ENCODE results near the gene GNG13.

GNG13 gene

DNA sequence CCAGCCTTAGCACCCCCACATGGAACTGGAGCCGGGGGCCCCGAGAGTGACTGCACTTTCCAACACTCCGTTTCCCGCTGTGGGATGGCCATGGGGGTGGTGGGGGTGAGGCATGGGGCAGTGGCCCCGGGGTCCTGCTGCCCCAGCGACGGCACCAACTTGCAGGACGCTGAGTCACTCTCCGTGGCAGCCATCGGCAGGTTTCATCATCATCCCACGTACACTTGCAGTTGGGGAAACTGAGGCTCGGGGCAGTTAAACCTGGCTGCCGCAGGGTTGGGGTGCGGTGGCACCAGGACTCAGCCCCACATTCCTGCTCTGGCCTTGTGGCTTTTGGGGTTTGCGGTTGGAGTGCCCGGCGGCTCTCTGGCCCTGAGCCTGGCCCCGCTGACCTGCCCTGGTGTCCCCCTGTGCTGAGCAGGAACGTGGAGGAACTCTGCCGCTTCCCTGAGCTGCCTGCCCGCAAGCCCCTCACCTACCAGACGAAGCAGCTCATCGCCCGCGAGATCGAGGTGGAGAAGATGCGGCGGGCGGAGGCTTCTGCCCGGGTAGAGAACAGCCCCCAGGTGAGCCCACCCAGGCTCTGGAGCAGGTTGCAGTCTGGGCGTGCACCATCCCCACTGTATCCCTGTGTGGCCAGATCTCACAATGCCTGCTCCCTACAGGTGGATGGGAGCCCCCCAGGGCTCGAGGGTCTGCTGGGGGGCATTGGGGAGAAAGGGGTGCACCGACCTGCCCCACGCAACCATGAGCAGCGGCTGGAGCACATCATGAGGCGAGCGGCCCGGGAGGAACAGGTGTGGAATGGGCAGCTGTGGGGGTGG is 4.0 kb downstream of the GNG13 start:
- DNase-seq, result no peak
- intact Hi-C loops (cut with DNase I), result no loop called here

GRCh38 chr16:795580-796229 is 4.8 kb downstream of the GNG13 start:
- intact Hi-C loops (cut with DNase I), result no loop called here
- no peak for DNase-seq

DNA sequence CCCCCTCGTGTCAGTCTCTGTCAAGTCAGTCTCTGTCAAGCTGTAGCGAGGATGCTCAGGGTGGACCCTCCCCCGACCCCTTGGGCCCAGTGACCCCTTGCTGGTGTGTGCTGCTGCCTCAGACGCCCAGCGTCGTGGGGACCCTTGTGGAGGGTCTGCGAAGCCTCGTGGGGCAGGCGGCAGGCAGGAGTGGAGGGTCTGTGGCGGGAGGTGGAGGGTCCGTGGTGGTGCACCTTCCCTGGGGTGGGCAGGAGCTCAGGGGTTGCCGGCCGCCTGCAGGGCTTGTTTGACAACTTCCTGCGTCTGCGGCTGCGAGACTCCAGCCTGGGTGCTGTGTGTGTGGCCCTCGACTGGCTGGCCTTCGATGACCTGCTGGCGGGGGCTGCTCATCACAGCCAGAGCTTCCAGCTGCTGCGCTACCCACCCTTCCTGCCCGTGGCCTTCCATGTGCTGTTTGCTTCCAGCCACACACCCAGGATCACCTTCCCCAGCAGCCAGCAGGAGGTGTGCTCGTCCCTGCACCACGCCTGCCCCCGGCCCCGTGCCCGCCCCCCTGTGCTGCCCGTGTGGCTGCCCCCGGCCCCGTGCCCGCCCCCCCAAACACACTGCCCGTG is 5.6 kb downstream of the GNG13 start:
- intact Hi-C loops (cut with DNase I), result no loop called here
- no peak for DNase-seq

DNA sequence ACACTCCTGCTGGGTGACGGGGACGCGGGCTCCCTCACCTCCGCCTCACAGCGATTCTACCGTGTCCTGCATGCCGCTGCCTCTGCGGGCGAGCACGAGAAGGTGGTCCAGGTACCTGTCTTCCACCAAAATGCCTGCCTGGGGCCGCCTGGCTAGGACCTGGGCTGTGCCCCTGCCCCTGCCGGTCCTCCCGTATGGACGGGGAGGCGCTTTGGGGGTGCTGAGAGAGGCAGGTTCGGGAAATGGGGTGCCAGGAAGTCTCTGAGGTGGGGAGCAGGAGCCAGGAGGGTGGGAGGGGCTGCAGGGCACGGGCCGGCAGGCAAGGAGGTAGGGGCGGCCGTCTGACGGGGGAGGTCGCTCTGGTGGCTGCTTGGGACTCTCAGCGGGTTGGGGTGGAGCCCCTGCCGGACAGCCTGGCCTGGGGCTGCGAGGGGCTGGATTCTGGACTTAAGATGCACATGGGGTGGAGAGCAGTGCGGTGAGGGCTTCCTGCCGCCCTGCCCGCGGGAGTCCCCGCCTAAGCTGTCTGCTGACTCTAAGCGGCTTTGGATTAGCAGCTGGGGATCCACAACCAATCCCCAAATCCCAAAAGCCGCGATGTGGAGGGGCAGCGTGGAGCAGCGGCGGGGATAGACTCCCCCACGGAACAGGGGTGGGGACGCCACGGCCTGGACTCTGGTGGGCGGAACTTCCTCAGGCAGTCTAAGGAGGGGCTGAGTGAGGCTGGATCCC is 6.3 kb downstream of the GNG13 start:
- intact Hi-C loops (cut with DNase I), result no loop called here
- no peak for DNase-seq

GRCh38 chr16:793414-793813 is 7.1 kb downstream of the GNG13 start:
- no peak for DNase-seq

GRCh38 chr16:792221-792995 is 8.1 kb downstream of the GNG13 start:
- no peak for DNase-seq
- intact Hi-C loops (cut with DNase I), result no loop called here

More at GRCh38 chr16:793414-793813, 7.1 kb downstream of the GNG13 start:
- intact Hi-C loops (cut with DNase I), result no loop called here

- intact Hi-C loops (cut with DNase I), result no loop called here
- no peak for DNase-seq
These were observed 9.4 kb downstream of the GNG13 start for GRCh38 chr16:791131-791530.

GRCh38 chr16:790086-790485 is 10.4 kb downstream of the GNG13 start:
- intact Hi-C loops (cut with DNase I), result no loop called here
- DNase-seq, result no peak

GRCh38 chr16:789191-789850 is 11.2 kb downstream of the GNG13 start:
- no peak for DNase-seq
- intact Hi-C loops (cut with DNase I), result no loop called here

- DNase-seq, result peak; percentile 80 to 99 (median 88)
These were observed 12.0 kb downstream of the GNG13 start, which contains the start of gene CHTF18 for GRCh38 chr16:788399-789126. Gene CHTF18, plus strand, starts transcription at chr16:788620. Its CDS starts 65 bp downstream, at chr16:788685.

GRCh38 chr16:787978-788398 is 12.5 kb downstream of the GNG13 start, which contains the start of gene RPUSD1:
Gene RPUSD1, minus strand, starts transcription at chr16:788381. Its CDS starts 644 bp downstream, at chr16:787737.
- intact Hi-C loops (cut with DNase I), result loop anchor here (1.0 to 2.0 kb wide), 3 partner anchors 19 to 77 kb away; partner anchors contain the start of gene CIAO3
- DNase-seq, result no peak

More at GRCh38 chr16:788399-789126, 12.0 kb downstream of the GNG13 start, which contains the start of gene CHTF18:
- intact Hi-C loops (cut with DNase I), result loop anchor here (1.0 kb wide), 1 partner anchor 19 kb away; no protein-coding TSS in a partner anchor

DNA sequence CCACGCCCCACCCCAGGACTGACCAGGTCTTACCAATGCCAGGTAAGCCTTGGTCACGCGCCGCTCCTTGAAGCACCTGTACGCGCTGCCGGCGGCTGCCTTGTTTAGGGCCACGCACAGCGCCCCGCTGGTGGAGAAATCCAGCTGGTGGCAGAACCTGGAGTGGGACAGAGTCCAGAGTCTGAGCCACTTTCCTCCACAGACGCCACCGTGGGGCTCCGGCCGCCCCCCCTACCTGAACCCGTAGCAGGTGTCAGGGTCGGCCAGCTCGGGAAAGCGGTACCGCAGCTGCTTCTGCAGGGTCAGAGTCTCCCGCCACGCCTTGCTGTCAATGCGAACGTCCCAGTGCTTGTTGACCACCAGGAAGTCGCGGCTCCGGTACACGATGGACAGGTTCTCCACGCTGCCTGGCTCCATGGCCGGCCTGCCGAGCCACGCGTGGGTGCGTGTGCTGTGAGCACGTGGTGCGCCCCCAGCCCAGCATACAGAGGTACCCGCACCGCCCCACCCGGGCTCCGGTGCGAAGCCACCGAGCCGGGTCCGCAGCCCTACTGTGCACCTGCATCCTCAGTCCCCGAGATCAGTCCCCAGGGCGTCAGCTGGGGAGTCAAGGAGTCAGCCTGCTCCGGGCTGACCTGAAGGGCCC is 13.1 kb downstream of the GNG13 start:
- peak in 1 of 10 donors; percentile 83 for DNase-seq
- intact Hi-C loops (cut with DNase I), result loop anchor here (2.0 kb wide), 2 partner anchors 47 to 77 kb away; partner anchors contain the start of gene CIAO3

- intact Hi-C loops (cut with DNase I), result loop anchor here (2.0 kb wide), 2 partner anchors 45 to 75 kb away; partner anchors contain the start of gene CIAO3
- peak; percentile 56 to 96 (median 74) for DNase-seq
These were observed 14.7 kb downstream of the GNG13 start for GRCh38 chr16:785563-786535.

DNA sequence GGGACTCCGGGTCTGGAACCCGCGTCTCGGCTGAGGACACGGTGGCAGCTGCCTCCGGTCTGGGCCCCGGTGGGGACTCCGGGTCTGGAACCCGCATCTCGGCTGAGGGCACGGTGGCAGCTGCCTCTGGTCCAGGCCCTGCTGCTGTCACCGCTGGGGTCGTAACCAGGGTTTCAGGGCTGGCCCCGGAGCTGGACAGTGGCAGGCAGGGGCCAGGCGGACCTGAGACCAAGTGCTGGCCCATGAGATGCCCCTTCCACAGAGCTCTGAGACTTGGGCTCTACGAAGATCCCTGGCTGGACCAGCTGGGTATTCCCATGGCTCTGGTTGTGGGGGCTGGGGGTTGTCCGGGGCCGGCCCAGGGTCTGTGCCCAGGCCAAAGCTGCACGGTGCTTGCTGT is 16.1 kb downstream of the GNG13 start:
- no peak for DNase-seq
- intact Hi-C loops (cut with DNase I), result no loop called here

DNA sequence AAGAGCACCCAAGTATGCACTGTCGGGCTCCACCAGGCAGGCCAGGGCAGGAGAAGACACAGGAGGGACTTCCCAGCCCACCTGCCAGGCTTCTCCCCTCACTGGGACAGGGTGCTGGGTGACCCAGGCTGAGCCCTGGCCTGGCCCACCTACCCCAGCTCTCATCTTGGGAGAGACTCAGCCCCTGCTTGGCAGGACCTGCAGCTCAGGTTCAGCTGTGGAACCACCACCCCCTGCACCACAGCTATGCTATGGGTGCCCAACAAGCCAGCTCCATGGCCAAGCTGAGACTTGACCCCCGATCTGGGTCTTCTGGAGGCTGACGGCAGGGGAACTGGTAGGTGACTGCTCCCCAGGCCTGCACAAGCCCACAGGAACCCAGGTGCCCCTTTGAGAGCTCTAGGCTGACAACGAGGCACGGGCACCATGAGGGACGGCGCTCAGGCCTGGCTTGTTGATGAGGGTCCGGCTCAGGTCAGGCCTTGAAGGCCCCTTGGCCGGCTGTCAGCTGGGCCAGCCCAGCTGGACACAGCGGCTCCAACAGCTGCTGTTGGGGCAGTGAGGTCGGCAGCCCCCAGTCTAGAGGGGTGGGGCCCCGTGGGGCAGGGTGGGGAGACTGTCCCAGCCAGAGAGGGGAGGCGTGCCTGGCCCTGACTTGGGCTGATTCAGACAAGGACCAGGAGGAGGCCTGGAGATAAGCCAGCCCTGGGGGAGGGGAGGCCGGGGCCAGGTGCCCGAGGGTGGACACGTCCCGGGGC is 17.0 kb downstream of the GNG13 start:
- intact Hi-C loops (cut with DNase I), result no loop called here
- DNase-seq, result no peak
